Stimulated activated CD4-positive, alpha-beta T cell treated with anti-CD3 and anti-CD28 coated beads, TNF-alpha, amount 100 ng/mL, for 1 hour (primary cell): ENCODE measurements around the gene CLCN5.
"Not testable (repeated sequence)": the region's sequence is repeated elsewhere in the genome, so short reads cannot be mapped to it uniquely, and the experiment has no call there.

Source experiments
- DNase-seq, 3 donors: peaks; one replicate each; pipeline ENCODE4 v3.0.0-alpha.2; 2020; ENCODE audit warnings: low read depth in 3 of 3, low spot score in 1 of 3

The CLCN5 gene

GRCh38 chrX:49995107-49995731, 72.8 kb downstream of the CLCN5 start:
- no peak for DNase-seq

GRCh38 chrX:49995795-49996455, 73.5 kb downstream of the CLCN5 start:
- no peak for DNase-seq

DNA sequence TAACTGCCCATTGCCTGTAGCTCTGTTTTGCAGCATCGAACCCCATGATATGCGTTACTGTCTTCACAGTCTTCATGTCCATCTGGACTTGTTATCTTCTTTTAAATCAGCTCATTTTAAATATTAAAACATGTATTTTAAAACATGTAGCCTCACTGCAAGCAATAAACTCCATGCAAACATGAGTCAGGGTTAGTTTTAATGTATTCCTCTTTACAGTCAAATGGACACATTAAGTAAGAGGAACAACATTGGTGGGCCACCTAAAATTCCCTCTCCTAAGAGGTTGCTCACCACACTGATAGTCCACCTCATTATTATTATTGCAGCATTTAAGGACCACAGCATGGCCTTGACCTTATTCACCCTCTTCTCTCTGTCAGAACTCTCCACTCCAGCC, 74.1 kb downstream of the CLCN5 start:
- no peak for DNase-seq

- no peak for DNase-seq
These were observed 76.7 kb downstream of the CLCN5 start for GRCh38 chrX:49999087-49999486.

DNA sequence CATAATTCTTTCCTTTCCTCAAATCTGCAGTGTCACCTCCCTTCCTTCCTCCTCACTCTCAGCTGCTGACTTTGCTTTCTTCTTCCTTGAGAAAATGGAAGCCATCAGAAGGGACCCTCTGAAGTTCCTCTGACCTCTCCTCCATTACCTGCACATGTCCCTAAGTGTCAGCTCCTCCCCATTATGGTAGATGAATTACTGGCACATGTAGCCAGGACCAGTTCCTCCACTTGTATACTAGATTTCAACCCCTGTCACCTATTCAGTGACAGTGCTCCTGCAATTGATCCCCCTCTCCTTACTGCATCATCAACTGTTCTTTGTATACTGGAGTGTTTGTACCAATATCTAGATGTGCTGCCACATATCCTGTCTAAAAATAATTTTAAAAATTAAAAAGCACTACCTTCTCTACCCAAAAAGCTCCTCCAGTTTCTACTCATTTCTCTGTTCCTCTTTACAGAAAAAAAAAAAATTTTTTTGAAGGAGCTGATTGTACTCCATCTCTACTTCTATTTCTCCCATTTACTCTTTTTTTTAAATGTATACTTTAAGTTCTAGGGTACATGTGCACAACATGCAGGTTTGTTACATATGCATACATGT, 78.6 kb downstream of the CLCN5 start:
- no peak for DNase-seq

DNA sequence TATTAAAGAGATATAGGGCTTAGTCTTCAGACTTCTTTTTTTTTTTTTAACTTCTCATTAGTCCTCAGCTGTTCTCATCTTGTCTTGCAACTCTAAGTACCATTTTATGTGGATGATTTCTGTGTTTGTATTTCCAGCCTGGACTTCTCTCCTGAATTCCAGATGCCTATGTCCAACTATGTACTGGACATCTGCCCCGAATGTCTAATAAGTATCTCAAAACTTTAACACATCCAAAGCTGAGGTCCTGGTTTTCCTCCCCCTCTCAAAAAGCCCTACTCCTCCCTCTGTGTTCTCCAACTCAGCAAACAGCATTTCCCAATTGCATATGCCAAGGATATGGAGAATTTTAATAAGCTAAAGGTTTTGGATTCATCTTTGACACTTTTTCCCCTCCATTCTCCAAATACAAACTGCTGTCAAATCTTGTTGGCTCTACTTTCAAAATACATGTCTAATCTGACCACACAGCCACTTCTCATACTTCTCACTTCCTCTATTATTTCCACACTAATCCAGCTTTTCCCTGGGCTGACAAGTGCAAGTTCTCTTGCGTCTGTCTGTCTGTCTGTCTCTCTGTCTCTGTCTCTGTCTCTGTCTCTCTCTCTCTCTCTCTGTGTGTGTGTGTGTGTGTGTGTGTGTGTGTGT, 79.8 kb downstream of the CLCN5 start:
- DNase-seq, result no peak

- no peak for DNase-seq
These were observed 81.1 kb downstream of the CLCN5 start for GRCh38 chrX:50003467-50003866.

DNA sequence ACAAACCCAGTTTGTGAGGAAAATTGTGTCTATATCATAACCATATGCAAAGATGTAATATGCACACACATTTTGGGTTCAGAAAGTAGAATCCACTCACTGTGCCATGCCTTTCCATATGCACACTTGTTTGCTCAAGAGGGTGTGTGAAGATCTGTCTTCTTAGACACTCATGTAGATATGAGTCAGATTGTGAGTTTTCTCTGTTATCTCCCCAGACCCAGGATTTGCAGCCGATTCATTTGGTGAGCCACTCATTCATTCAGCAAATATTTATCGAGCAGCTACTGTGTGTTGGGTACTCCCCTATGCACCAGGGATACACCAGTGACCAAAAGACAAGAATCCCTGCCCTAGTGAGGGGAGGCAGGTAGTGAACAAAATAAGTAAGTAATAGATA, 81.5 kb downstream of the CLCN5 start:
- DNase-seq, result no peak

GRCh38 chrX:50025591-50025990, 103.2 kb downstream of the CLCN5 start:
- DNase-seq, result not testable (repeated sequence)

DNA sequence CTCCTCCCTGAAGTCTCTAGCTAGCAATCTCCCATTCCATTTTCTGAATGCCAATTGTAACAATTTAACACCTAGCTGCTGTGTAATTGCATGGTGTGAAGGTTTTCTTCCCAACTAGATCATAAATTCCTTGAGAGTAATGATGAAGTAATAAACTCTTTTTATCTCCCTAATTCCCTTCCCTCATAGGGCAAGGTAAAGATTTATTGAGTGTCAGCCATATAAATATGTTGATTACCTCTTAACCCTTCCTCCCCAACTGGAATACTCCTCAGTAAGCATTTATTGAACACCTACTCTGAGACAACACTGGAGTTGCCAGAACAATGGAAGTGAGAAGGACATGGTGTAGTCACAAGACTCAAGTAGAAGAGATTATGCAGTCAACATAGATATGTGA, 112.7 kb downstream of the CLCN5 start:
- no peak for DNase-seq

GRCh38 chrX:50036426-50036825, 114.0 kb downstream of the CLCN5 start:
- DNase-seq, result no peak

DNA sequence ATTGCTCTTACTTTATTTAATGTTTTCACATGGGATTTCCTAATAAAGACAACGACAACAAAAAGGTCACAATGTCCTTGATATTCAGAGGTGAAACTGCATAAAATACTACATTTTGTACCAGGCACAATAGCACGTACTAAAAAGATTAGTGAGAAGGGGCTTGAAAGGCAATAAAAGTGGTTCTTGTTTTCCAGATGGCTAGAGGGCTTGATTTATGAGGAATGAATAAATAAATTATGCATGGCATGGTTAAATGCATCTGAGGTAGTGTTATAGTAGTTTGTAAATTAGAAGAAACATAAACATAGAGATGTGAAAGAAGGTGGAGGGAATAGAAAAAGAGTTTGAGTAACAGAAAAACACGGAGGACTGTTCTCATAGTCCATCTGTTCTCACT, 123.4 kb downstream of the CLCN5 start:
- no peak for DNase-seq

DNA sequence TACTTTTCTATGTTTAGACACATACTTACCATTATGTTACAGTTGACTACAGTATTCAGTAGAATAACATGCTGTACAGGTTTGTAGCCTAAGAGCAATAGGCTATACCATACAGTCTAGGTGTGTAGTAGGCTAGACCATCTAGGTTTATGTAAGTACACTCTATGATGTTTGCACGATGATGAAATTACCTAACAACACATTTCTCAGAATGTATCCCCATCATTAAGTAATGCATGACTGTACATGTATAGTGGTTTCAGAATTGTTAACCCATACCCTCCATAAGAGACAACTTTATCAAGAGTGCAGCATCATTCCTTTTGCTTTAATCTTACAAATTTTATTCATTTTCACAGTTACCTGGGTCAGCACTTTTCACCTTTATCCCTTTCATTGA, 126.8 kb downstream of the CLCN5 start:
- no peak for DNase-seq

DNA sequence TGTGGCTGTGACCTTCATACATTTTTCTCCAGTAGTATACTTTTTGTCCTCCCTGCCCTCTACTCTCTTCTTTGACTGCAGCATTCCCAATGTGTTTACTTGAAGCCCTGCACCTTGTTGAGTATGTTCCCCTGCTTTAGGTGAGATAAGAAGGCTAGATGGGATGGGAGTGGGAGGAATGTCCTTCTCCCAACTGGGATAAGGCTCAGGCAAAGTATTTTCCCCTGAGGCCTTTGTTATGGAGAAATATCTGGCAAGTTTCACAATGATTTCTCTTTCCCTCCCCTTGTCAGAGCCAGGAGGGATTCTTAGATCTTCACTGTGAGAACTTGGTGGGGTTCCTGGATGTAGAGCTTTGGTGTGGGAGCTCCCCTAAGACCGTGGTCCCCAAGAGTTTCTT, 131.8 kb downstream of the CLCN5 start:
- no peak for DNase-seq

DNA sequence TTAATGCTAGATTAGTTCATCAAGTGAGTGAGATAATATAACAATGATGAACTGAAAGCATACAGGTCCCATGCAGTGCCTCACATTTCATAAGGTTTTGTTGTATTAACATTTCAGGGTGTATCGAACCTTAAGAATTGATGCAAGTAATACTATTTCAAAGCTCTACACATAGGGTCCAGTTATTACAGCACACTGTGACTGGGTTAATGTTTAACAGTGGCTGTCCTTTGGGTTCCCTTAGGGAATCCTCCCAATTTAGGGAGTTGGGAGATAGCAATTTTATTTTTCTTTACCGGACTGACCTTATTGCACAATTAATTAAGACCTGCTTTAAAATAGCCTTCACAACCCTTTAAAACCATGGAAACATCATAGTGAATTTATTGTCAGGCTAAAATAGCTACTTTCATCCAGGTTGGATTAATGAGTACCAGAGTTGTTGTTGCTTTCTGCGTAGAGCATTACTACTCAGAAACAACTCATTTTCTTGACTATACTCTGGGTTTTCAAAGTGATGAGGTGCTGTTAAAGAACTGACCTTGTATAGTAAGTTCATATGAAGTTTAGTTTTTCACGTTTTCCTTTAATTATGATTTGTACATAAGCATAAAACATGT, 144.0 kb downstream of the CLCN5 start:
- DNase-seq, result no peak

DNA sequence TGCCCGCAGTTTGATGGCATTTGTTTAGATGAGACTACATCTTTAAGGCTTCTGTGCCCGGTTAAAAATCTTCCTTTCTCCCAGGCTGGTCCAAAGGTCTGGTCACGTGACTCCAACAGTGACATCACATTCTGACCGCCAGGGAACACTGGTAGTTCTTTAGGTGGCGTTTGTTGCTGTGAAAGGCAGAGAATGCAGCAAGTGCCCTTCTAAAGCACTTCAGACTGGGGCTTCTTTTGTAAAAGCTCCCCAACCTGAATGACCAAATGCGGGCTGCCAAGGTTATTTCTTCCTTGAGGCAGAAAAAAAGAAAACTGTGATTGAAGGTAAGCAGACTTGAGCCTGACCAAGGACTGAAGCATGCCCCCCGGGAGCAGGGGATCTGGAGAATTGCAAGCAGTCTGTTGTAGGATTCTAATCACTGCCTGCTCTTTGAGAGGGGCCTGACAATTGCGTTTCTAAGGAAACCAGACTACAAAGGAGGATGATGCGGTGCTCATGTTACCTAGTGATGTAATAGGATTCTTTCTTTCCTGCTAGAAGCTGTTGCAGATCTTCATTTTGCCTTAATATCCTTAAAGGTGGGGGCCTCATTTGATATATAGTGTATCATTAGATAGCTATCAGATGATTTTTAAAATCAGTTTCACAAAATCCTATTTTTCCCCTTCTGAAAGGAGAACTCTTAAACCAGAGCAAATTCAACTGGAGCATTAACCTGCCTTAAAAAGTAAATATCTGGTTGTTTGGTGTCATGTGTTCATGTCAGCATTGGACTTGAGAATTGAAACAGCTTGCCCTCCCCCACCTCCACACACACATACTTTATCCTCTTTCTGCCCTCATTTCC, 145.3 kb downstream of the CLCN5 start:
- no peak for DNase-seq

- DNase-seq, result no peak
These were observed 145.8 kb downstream of the CLCN5 start for GRCh38 chrX:50068285-50068563.

GRCh38 chrX:50068893-50069292, 146.5 kb downstream of the CLCN5 start:
- DNase-seq, result no peak

- no peak for DNase-seq
These were observed 149.1 kb downstream of the CLCN5 start for GRCh38 chrX:50071494-50071893.

GRCh38 chrX:50072110-50072509, 149.7 kb downstream of the CLCN5 start:
- no peak for DNase-seq

DNA sequence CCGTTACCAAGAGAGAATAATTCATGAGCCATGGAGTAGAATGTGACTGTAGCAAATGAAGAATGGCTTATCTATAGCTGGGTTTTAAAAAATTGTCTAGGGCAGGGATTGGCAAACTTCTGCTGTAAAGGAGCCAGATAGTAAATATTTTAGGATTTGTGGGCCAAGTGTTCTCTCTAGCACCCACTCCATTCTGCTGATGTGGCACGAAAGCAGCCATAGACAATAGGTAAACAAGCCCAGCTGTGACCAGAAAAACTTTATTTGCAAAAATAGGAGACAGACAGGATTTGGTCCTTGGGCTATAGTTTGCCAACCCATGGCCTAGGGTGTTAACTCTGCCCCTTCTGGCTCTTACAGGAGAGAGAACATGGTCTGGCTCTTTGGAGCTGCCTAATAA, 151.2 kb downstream of the CLCN5 start:
- DNase-seq, result no peak
